GM12878 (cell line): ENCODE measurements around the gene HMOX2. TPM values are rescaled to one million over a fixed set of nuclear protein-coding genes. Genes with fewer than 3 reads are reported as not detected.
A peak's percentile ranks its signal among the peaks of the same experiment; 100 is the strongest.

Experiments used
- BHLHE40 ChIP-seq, 2 experiments: fragments of 450-650 bp in 1 of 2; IDR thresholded peaks; 2 replicates each; pipeline ENCODE4 v1.6.1; 2011 to 2017; ENCODE audit warnings: low read depth in 2 of 2, borderline replicate concordance in 1 of 2, improper control_type of control experiment in 1 of 2, low read length in 1 of 2, mild to moderate bottlenecking in 1 of 2
- CBX5 ChIP-seq: sonication (generic); IDR thresholded peaks from 2 replicates; pipeline ENCODE4 v1.6.1; 2016; ENCODE audit warnings: low read depth, moderate library complexity, mild to moderate bottlenecking, inconsistent platforms
- CREM ChIP-seq: IDR thresholded peaks from 2 replicates; pipeline ENCODE4 v1.6.1; 2014; ENCODE audit warnings: antibody characterized with exemption, low read depth
- EP300 ChIP-seq, 2 experiments: fragments of 150-350 bp in 1 of 2; IDR thresholded peaks; 2 replicates each; pipeline ENCODE4 v1.6.1; 2011 to 2012; ENCODE audit warnings: low read depth in 2 of 2, low read length in 2 of 2, borderline replicate concordance in 1 of 2, improper control_type of control experiment in 1 of 2, inconsistent platforms in 1 of 2; ENCODE audit not compliant: control insufficient read depth in 1 of 2
- ETV6 ChIP-seq, 2 experiments: fragments of 450-650 bp in 1 of 2; IDR thresholded peaks in 1 of 2; conservative IDR thresholded peaks in 1 of 2; 2 replicates each; pipeline ENCODE4 v1.6.1; 2014; ENCODE audit warnings: antibody characterized with exemption in 1 of 2, borderline replicate concordance in 1 of 2, low read depth in 1 of 2, mild to moderate bottlenecking in 1 of 2, moderate library complexity in 1 of 2
- FOS ChIP-seq: IDR thresholded peaks from 3 replicates; pipeline ENCODE4 v1.6.1; 2011; ENCODE audit warnings: borderline replicate concordance; ENCODE audit not compliant: insufficient read length; ENCODE audit errors: extremely low read depth
- FOXK2 ChIP-seq: fragments of 450-650 bp; IDR thresholded peaks from 2 replicates; pipeline ENCODE4 v1.6.1; 2017; ENCODE audit warnings: mild to moderate bottlenecking, moderate library complexity
- FOXM1 ChIP-seq: IDR thresholded peaks from 2 replicates; pipeline ENCODE4 v1.6.1; 2012; ENCODE audit warnings: low read depth, mild to moderate bottlenecking, inconsistent platforms, low read length, moderate library complexity
- HDAC6 ChIP-seq: fragments of 200-600 bp; sonication (generic); IDR thresholded peaks from one replicate; pipeline ENCODE4 v1.8.0; 2017; ENCODE audit warnings: antibody characterized with exemption; ENCODE audit not compliant: unreplicated experiment
- IKZF1 ChIP-seq: fragments of 450-650 bp; conservative IDR thresholded peaks from 2 replicates; pipeline ENCODE4 v1.6.1; 2017; ENCODE audit warnings: antibody characterized with exemption, mild to moderate bottlenecking
- POLR2AphosphoS5 ChIP-seq: IDR thresholded peaks from 2 replicates; pipeline ENCODE4 v1.6.1; 2011; ENCODE audit warnings: mild to moderate bottlenecking, low read length, inconsistent platforms
- POU2F2 ChIP-seq: IDR thresholded peaks from 3 replicates; pipeline ENCODE4 v1.6.1; 2011; ENCODE audit warnings: low read depth, mild to moderate bottlenecking, low read length, borderline replicate concordance
- SP1 ChIP-seq: IDR thresholded peaks from one replicate; pipeline ENCODE4 v1.6.1; 2011; ENCODE audit warnings: low read depth, low read length
- SUPT20H ChIP-seq: IDR thresholded peaks from 2 replicates; pipeline ENCODE4 v1.6.1; 2011; ENCODE audit warnings: low read depth, mild to moderate bottlenecking, low read length, moderate library complexity, borderline replicate concordance; ENCODE audit not compliant: control insufficient read depth
- TCF3 ChIP-seq: IDR thresholded peaks from 2 replicates; pipeline ENCODE4 v1.6.1; 2012; ENCODE audit warnings: low read depth, mild to moderate bottlenecking, low read length, borderline replicate concordance; ENCODE audit not compliant: insufficient read depth
- WRNIP1 ChIP-seq: IDR thresholded peaks from 2 replicates; pipeline ENCODE4 v1.6.1; 2011; ENCODE audit warnings: low read depth, low read length, improper control_type of control experiment, borderline replicate concordance
- YY1 ChIP-seq: IDR thresholded peaks from 2 replicates; pipeline ENCODE4 v1.6.1; 2011; ENCODE audit warnings: low read depth, mild to moderate bottlenecking, low read length
- ZBED1 ChIP-seq: IDR thresholded peaks from 2 replicates; pipeline ENCODE4 v1.6.1; 2016; ENCODE audit warnings: borderline replicate concordance
- ZNF207 ChIP-seq: fragments of 450-650 bp; IDR thresholded peaks from 2 replicates; pipeline ENCODE4 v1.6.1; 2014; ENCODE audit warnings: antibody characterized with exemption, mild to moderate bottlenecking, borderline replicate concordance
- ZNF217 ChIP-seq: fragments of 450-650 bp; IDR thresholded peaks from 2 replicates; pipeline ENCODE4 v1.6.1; 2017; ENCODE audit warnings: antibody characterized with exemption, mild to moderate bottlenecking
- polyA plus RNA-seq, 11 experiments: library from polyadenylated mRNA; depleted of rRNA in 4 of 11; unstranded in 6 of 11; stranded (reverse) in 5 of 11; fragments of >200 nt; fragmentation: Nextera tagmentation in 4 of 11; fragmentation: Illumina TruSeq in 1 of 11; extraction: Ambion mirVana in 4 of 11; extraction: Trizol in 1 of 11; gene quantifications; 1 replicate in 1 of 11; 2 replicates in 10 of 11; pipeline versions ENCODE4 v1.2.1 to v1.2.3, GENCODE V29; 2011 to 2016; ENCODE audit warnings: inconsistent platforms in 2 of 11, missing spikeins in 2 of 11, low read depth in 1 of 11
- total RNA-seq, 4 experiments: library from RNA; depleted of rRNA in 3 of 4; stranded (reverse); fragments of >200 nt in 3 of 4; fragmentation: Illumina TruSeq in 1 of 4; extraction: Trizol in 1 of 4; gene quantifications; 2 replicates each; pipeline versions ENCODE4 v1.2.1 to v1.2.3, GENCODE V29; 2013 to 2021

Gene HMOX2
- total and polyA plus RNA-seq, 10 of the 15 experiments (the other 5 are each of a cell fraction or from before 2014, with no cell fraction given), result 26.4 to 111 (median 57.8) TPM

GRCh38 chr16:4474192-4474961 is 1.8 kb upstream of the HMOX2 start, which contains the start of gene NMRAL1 (continued):
- TF ChIP-seq FOXK2 (no peak), WRNIP1 (no peak), ZNF207 (no peak), TCF3 (peak; percentile 71; the same call in 1 of the 2 replicates), CBX5 (no peak), YY1 (peak; percentile 83), SP1 (peak; percentile 23), FOS (no peak), ETV6 (conservative IDR thresholded peaks at IDR 0.05 in 1 of 2, IDR thresholded peaks at IDR 0.05 in 1 of 2; ENCODE audit: borderline replicate concordance in 1 of 2, low read depth in 1 of 2) (0 out of 4 replicates have a peak, but pooled peaks of 1 of the 2 experiments have one; percentile 16), IKZF1 (no peak; the same call in none of the 2 replicates), EP300 (IDR thresholded peaks at IDR 0.05; ENCODE audit: borderline replicate concordance in 1 of 2, control insufficient read depth in 1 of 2, low read depth in 2 of 2, low read length in 2 of 2) (no peak), SUPT20H (no peak), BHLHE40 (IDR thresholded peaks at IDR 0.05; ENCODE audit: borderline replicate concordance in 1 of 2, low read depth in 2 of 2, low read length in 1 of 2) (peak; percentile 100), CREM (peak; percentile 56; the same call in 1 of the 2 replicates), FOXM1 (no peak), HDAC6 (no peak), POLR2AphosphoS5 (peak; percentile 85), ZNF217 (no peak), ZBED1 (0 out of 2 replicates have a peak, but pooled peaks have one; percentile 23), POU2F2 (0 out of 3 replicates have a peak, but pooled peaks have one; percentile 35)
